Left lung (tissue), 10 donors: Measurements from ENCODE around the gene ZNF134. TPM values are rescaled to one million over a fixed set of nuclear protein-coding genes. Genes with fewer than 3 reads are reported as not detected.

Source experiments
- ATAC-seq: fragments of 200-7000 bp; cut with Tn5 transposase; one replicate; pipeline ENCODE4 v1.9.1; 2020; ENCODE audit warnings: moderate library complexity
- DNase-seq, 4 donors: peaks; one replicate each; pipeline ENCODE4 v3.0.0-alpha.2; 2013 to 2020
- H3K27ac ChIP-seq, 2 donors: fragments of 200-600 bp; sonication (generic) in 1 of 2; one replicate each; pipeline versions ENCODE4 v1.5.0 to v1.8.0; 2020 to 2021
- H3K27me3 ChIP-seq, 2 donors: fragments of 200-600 bp; sonication (generic) in 1 of 2; one replicate each; pipeline versions ENCODE4 v1.5.0 to v1.8.0; 2020 to 2021
- H3K36me3 ChIP-seq, 2 donors: fragments of 200-600 bp; sonication (generic) in 1 of 2; one replicate each; pipeline versions ENCODE4 v1.5.0 to v1.8.0; 2020 to 2021
- H3K4me1 ChIP-seq, 2 donors: fragments of 200-600 bp; one replicate each; pipeline ENCODE4 v1.8.0; 2021
- H3K4me3 ChIP-seq, 2 donors: fragments of 200-600 bp; sonication (generic) in 1 of 2; one replicate each; pipeline versions ENCODE4 v1.5.0 to v1.8.0; 2020 to 2021; ENCODE audit warnings: mild to moderate bottlenecking in 1 of 2
- H3K9me3 ChIP-seq, 2 donors: fragments of 200-600 bp; sonication (generic) in 1 of 2; one replicate each; pipeline versions ENCODE4 v1.5.0 to v1.8.0; 2020 to 2021
- CTCF ChIP-seq, 2 donors: fragments of 200-600 bp; sonication (generic) in 1 of 2; IDR thresholded peaks; one replicate each; pipeline versions ENCODE4 v1.5.0 to v1.8.0; 2021; ENCODE audit warnings: antibody characterized with exemption in 2 of 2
- intact Hi-C, 2 donors: fragments of 100-400 bp; cut with DNase I; formaldehyde crosslinking; loops; one replicate each; pipeline versions ENCODE4 v1.11.2 to v1.14.2; 2022
- polyA plus RNA-seq, 6 donors: library from polyadenylated mRNA; unstranded; fragments of 120-200 nt; gene quantifications; one replicate each; pipeline ENCODE4 v1.2.1, GENCODE V29; 2013; ENCODE audit not compliant: insufficient read length in 6 of 6
- total RNA-seq, 2 donors: library from RNA; stranded (reverse); fragmentation: NEBNext Ultra II Directional; extraction: Animal tissue kit (Norgen Biotek cat#: 25700); gene quantifications; one replicate each; pipeline ENCODE4 v1.2.1, GENCODE V29; 2021
- donor health status: DM: no; HTN: yes; CAD: no.
- donor health status: DM: no; HTN: no; CAD: no.

ZNF134 gene
- total and polyA plus RNA-seq, 8 donors = 14.7 to 27.7 (median 25.9) TPM

- Histone ChIP-seq H3K4me1 (no peaks in the 10 kb centered on the region), H3K27ac (no peak overlapping the region), H3K27me3 (no peaks in the 10 kb centered on the region), H3K9me3 (peaks cover 0 to 71% of the 10 kb centered on the region in 2 donors), H3K4me3 (no peak overlapping the region), H3K36me3 (peaks cover 0 to under 1% of the 10 kb centered on the region in 2 donors)
- intact Hi-C loops = no loop called here
- TF ChIP-seq CTCF (IDR thresholded peaks at IDR 0.05) = no peak
- no peak for ATAC-seq
- no peak for DNase-seq
Measured at GRCh38 chr19:57648331-57649003, 34.4 kb downstream of the ZNF134 start.

- intact Hi-C loops = no loop called here
- Histone ChIP-seq H3K9me3 (peaks cover 0 to 66% of the 10 kb centered on the region in 2 donors), H3K36me3 (no peaks in the 10 kb centered on the region), H3K27ac (peak overlapping the region in 1 of 2 donors; percentile 13), H3K27me3 (no peaks in the 10 kb centered on the region), H3K4me3 (peak overlapping the region in 1 of 2 donors; percentile 19), H3K4me1 (no peaks in the 10 kb centered on the region)
- TF ChIP-seq CTCF (IDR thresholded peaks at IDR 0.05) = no peak
- no peak for ATAC-seq
- DNase-seq = no peak
Measured at GRCh38 chr19:57651654-57651996, 37.6 kb downstream of the ZNF134 start.

GRCh38 chr19:57653689-57654088, 39.6 kb downstream of the ZNF134 start:
- H3K27ac ChIP-seq = no peak overlapping the region
- no peak for TF ChIP-seq CTCF (IDR thresholded peaks at IDR 0.05)
- H3K4me1 ChIP-seq = no peaks in the 10 kb centered on the region
- H3K27me3 ChIP-seq = no peaks in the 10 kb centered on the region
- no peak for ATAC-seq
- H3K36me3 ChIP-seq = no peaks in the 10 kb centered on the region
- H3K9me3 ChIP-seq = peaks cover 0 to 53% of the 10 kb centered on the region in 2 donors
- intact Hi-C loops = no loop called here
- no peak for DNase-seq
- H3K4me3 ChIP-seq = no peak overlapping the region

- DNase-seq (no peak), ATAC-seq (no peak)
- H3K9me3 ChIP-seq = peaks cover 0 to 41% of the 10 kb centered on the region in 2 donors
- H3K4me3 ChIP-seq = no peak overlapping the region
- H3K27me3 ChIP-seq = no peaks in the 10 kb centered on the region
- intact Hi-C loops = no loop called here
- no peak overlapping the region for H3K27ac ChIP-seq
- no peaks in the 10 kb centered on the region for H3K4me1 ChIP-seq
- no peak for TF ChIP-seq CTCF (IDR thresholded peaks at IDR 0.05)
- no peaks in the 10 kb centered on the region for H3K36me3 ChIP-seq
Measured at GRCh38 chr19:57655443-57655842, 41.4 kb downstream of the ZNF134 start.

- DNase-seq (no peak), ATAC-seq (no peak)
- TF ChIP-seq CTCF (IDR thresholded peaks at IDR 0.05) = no peak
- Histone ChIP-seq H3K36me3 (no peaks in the 10 kb centered on the region), H3K4me1 (no peaks in the 10 kb centered on the region), H3K4me3 (no peak overlapping the region), H3K27me3 (no peaks in the 10 kb centered on the region), H3K27ac (no peak overlapping the region), H3K9me3 (peaks cover 0 to 40% of the 10 kb centered on the region in 2 donors)
- intact Hi-C loops = no loop called here
Measured at GRCh38 chr19:57656346-57656745, 42.3 kb downstream of the ZNF134 start.
